Gastrocnemius medialis (tissue), 4 donors: ENCODE measurements around the gene PRDM8. TPM values are rescaled to one million over a fixed set of nuclear protein-coding genes. Genes with fewer than 3 reads are reported as not detected.

Experiments
- ATAC-seq, 2 donors: fragments of 150-250 bp; one replicate each; pipeline ENCODE4 v1.9.1; 2016
- DNase-seq, 2 donors: peaks; one replicate each; pipeline ENCODE4 v3.0.0-alpha.2; 2019
- H3K27ac ChIP-seq, 4 donors: fragments of 200-600 bp; sonication (generic); 1 replicate in 1 of 4; 2 replicates in 3 of 4; pipeline ENCODE4 v1.5.1; 2016 to 2018; ENCODE audit warnings: mild to moderate bottlenecking in 2 of 4, moderate library complexity in 1 of 4
- H3K27me3 ChIP-seq, 3 donors: fragments of 200-600 bp; sonication (generic) in 2 of 3; 1 replicate in 1 of 3; 2 replicates in 2 of 3; pipeline versions ENCODE4 v1.5.1 to v1.6.0; 2016 to 2019; ENCODE audit warnings: mild to moderate bottlenecking in 1 of 3, moderate library complexity in 1 of 3
- H3K36me3 ChIP-seq, 2 donors: fragments of 200-600 bp; sonication (generic) in 1 of 2; one replicate each; pipeline ENCODE4 v1.5.1; 2017 to 2018
- H3K4me1 ChIP-seq, 2 donors: fragments of 200-600 bp; sonication (generic) in 1 of 2; one replicate each; pipeline ENCODE4 v1.5.1; 2016 to 2017; ENCODE audit warnings: mild to moderate bottlenecking in 2 of 2
- H3K4me3 ChIP-seq, 4 donors: fragments of 200-600 bp; sonication (generic) in 3 of 4; 1 replicate in 1 of 4; 2 replicates in 3 of 4; pipeline ENCODE4 v1.5.1; 2016 to 2019; ENCODE audit warnings: mild to moderate bottlenecking in 2 of 4
- H3K9me3 ChIP-seq, 3 donors: fragments of 200-600 bp; sonication (generic) in 2 of 3; 1 replicate in 1 of 3; 2 replicates in 2 of 3; pipeline ENCODE4 v1.5.1; 2016 to 2019
- POLR2A ChIP-seq, 2 donors: fragments of 450-650 bp; IDR thresholded peaks; one replicate each; pipeline ENCODE4 v1.6.1; 2017; ENCODE audit warnings: antibody characterized with exemption in 2 of 2, mild to moderate bottlenecking in 2 of 2, moderate library complexity in 2 of 2
- in situ Hi-C, 4 donors: fragments of 200-750 bp; cut with MboI; loops; one replicate each; pipeline versions ENCODE4 v1.15.0 to v1.8.0; 2017; ENCODE audit warnings: low sequenced_read_pairs in 4 of 4
- intact Hi-C: fragments of 100-400 bp; cut with DNase I; formaldehyde crosslinking; loops from one replicate; pipeline ENCODE4 v1.15.1; 2023; ENCODE audit warnings: low total_unique reads
- total RNA-seq, 4 donors: library from RNA; depleted of rRNA; stranded (reverse); fragments of >200 nt; gene quantifications; one replicate each; pipeline versions ENCODE4 v1.1.0 to v1.2.3, GENCODE V29; 2016
- TF ChIP-seq, protein P1 (sequence below), 5 experiments: fragments of 450-650 bp in 3 of 5; fragments of 200-600 bp in 2 of 5; sonication (generic) in 2 of 5; IDR thresholded peaks in 4 of 5; conservative IDR thresholded peaks in 1 of 5; 1 replicate in 4 of 5; 2 replicates in 1 of 5; pipeline ENCODE4 v1.5.1; 2016 to 2019; ENCODE audit warnings: antibody characterized with exemption in 5 of 5, mild to moderate bottlenecking in 3 of 5, moderate library complexity in 3 of 5

The PRDM8 gene
- total RNA-seq, 4 donors from 2014 or later = 0.24 to 2.7 (median 1.4) TPM

DNA sequence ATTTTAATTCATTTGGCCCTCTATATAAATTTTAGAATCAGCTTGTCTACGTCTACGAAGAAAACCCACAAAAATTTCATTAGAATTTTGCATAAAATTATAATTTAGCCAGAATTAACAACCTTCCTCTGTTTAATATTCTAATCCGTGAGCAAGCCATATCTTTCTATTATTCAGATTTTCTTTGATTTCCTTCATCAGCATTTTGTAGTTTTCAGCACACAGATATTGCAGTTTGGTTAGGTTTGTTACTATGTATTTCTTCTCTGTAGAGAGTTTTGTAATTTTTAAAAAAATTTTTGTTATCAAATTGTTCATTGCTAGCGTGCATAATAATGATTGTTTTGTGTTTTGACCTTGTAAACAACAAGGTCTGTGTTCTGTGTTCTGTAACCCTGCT lies 34.9 kb upstream of the PRDM8 start:
- intact Hi-C loops (no loop called here), in situ Hi-C loops (no loop called here)
- ATAC-seq (no peak), DNase-seq (no peak)
- H3K4me1 ChIP-seq = no peaks in the 10 kb centered on the region
- TF ChIP-seq, protein P1, sequence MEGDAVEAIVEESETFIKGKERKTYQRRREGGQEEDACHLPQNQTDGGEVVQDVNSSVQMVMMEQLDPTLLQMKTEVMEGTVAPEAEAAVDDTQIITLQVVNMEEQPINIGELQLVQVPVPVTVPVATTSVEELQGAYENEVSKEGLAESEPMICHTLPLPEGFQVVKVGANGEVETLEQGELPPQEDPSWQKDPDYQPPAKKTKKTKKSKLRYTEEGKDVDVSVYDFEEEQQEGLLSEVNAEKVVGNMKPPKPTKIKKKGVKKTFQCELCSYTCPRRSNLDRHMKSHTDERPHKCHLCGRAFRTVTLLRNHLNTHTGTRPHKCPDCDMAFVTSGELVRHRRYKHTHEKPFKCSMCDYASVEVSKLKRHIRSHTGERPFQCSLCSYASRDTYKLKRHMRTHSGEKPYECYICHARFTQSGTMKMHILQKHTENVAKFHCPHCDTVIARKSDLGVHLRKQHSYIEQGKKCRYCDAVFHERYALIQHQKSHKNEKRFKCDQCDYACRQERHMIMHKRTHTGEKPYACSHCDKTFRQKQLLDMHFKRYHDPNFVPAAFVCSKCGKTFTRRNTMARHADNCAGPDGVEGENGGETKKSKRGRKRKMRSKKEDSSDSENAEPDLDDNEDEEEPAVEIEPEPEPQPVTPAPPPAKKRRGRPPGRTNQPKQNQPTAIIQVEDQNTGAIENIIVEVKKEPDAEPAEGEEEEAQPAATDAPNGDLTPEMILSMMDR (IDR thresholded peaks at IDR 0.05 in 4 of 5, conservative IDR thresholded peaks at IDR 0.05 in 1 of 5) = no peak
- no peak for TF ChIP-seq POLR2A (IDR thresholded peaks at IDR 0.05)
- no peaks in the 10 kb centered on the region for H3K9me3 ChIP-seq
- no peak overlapping the region for H3K4me3 ChIP-seq
- no peak overlapping the region for H3K27ac ChIP-seq
- H3K27me3 ChIP-seq = no peaks in the 10 kb centered on the region
- no peaks in the 10 kb centered on the region for H3K36me3 ChIP-seq

- no peak for ATAC-seq
- in situ Hi-C loops = no loop called here
- TF ChIP-seq, protein P1 (IDR thresholded peaks at IDR 0.05 in 4 of 5, conservative IDR thresholded peaks at IDR 0.05 in 1 of 5) = no peak
- no peak for TF ChIP-seq POLR2A (IDR thresholded peaks at IDR 0.05)
- Histone ChIP-seq H3K27me3 (peaks cover 0 to 3% (median 0%) of the 10 kb centered on the region in 3 donors), H3K9me3 (no peaks in the 10 kb centered on the region), H3K27ac (no peak overlapping the region), H3K36me3 (no peaks in the 10 kb centered on the region), H3K4me1 (no peaks in the 10 kb centered on the region), H3K4me3 (no peak overlapping the region)
- DNase-seq = no peak
- intact Hi-C loops = no loop called here
These were observed 31.4 kb upstream of the PRDM8 start for GRCh38 chr4:80165855-80166254.

GRCh38 chr4:80171251-80171650 lies 26.1 kb upstream of the PRDM8 start:
- intact Hi-C loops = no loop called here
- ATAC-seq (no peak), DNase-seq (no peak)
- no peak for TF ChIP-seq POLR2A (IDR thresholded peaks at IDR 0.05)
- TF ChIP-seq, protein P1 (IDR thresholded peaks at IDR 0.05 in 4 of 5, conservative IDR thresholded peaks at IDR 0.05 in 1 of 5) = no peak
- in situ Hi-C loops = no loop called here
- no peaks in the 10 kb centered on the region for H3K9me3 ChIP-seq
- no peaks in the 10 kb centered on the region for H3K36me3 ChIP-seq
- peaks cover 0 to 3% (median 0%) of the 10 kb centered on the region in 3 donors for H3K27me3 ChIP-seq
- H3K4me1 ChIP-seq = no peaks in the 10 kb centered on the region
- H3K4me3 ChIP-seq = no peak overlapping the region
- no peak overlapping the region for H3K27ac ChIP-seq

DNA sequence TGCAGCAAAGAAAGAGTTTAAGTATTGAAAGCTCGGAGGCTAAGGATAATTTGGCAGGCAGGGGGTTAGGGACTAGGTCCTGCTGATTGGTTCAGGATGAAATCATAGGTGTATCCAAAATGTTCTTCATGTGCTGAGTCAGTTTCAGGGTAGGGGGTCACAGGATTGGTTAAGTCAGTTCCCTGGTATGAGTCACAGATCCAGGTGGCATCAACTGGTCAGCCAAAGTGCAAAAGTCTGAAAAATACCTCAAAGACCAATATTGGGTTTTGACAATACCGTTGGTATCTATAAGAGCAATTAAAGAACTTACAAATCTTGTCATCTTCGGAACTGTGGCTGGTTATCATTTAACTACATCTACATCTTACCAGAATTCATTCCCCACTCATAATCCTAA lies 25.6 kb upstream of the PRDM8 start:
- intact Hi-C loops = no loop called here
- no peak for TF ChIP-seq POLR2A (IDR thresholded peaks at IDR 0.05)
- TF ChIP-seq, protein P1 (IDR thresholded peaks at IDR 0.05 in 4 of 5, conservative IDR thresholded peaks at IDR 0.05 in 1 of 5) = no peak

DNA sequence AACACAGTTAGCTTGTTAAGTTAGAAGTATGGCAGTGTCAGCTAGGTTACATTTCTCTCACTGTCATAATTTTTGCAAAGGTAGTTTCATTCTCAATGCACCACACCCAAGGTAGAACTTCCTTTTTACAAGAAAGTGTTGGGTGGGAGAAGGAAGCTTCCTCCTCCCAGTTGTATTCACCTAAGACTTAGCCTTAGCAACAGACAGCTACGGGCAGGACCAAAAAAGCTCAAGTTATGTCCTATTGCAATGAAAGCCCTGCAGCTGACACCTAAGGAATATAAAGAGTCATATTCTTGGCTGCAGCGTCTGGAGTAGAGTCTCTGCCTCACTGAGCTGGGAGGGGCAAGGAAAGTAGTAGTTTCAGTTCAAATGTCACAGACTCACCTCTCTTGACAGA lies 25.1 kb upstream of the PRDM8 start:
- H3K36me3 ChIP-seq = no peaks in the 10 kb centered on the region
- DNase-seq (no peak), ATAC-seq (no peak)
- no peaks in the 10 kb centered on the region for H3K9me3 ChIP-seq
- no peak for TF ChIP-seq POLR2A (IDR thresholded peaks at IDR 0.05)
- TF ChIP-seq, protein P1 (IDR thresholded peaks at IDR 0.05 in 4 of 5, conservative IDR thresholded peaks at IDR 0.05 in 1 of 5) = no peak
- H3K4me1 ChIP-seq = no peaks in the 10 kb centered on the region
- intact Hi-C loops (no loop called here), in situ Hi-C loops (no loop called here)
- peaks cover 0 to 3% (median 0%) of the 10 kb centered on the region in 3 donors for H3K27me3 ChIP-seq
- H3K27ac ChIP-seq = no peak overlapping the region
- no peak overlapping the region for H3K4me3 ChIP-seq

More for the DNA sequence above, 25.6 kb upstream of the PRDM8 start:
- DNase-seq (no peak), ATAC-seq (no peak)
- H3K9me3 ChIP-seq = no peaks in the 10 kb centered on the region
- no peak overlapping the region for H3K4me3 ChIP-seq
- in situ Hi-C loops = no loop called here
- no peak overlapping the region for H3K27ac ChIP-seq
- H3K4me1 ChIP-seq = no peaks in the 10 kb centered on the region
- H3K36me3 ChIP-seq = no peaks in the 10 kb centered on the region
- peaks cover 0 to 3% (median 0%) of the 10 kb centered on the region in 3 donors for H3K27me3 ChIP-seq
